Fibroblast of pulmonary artery (primary cell): ENCODE data around the gene SATB2.

Experiments used
- DNase-seq: peaks from one replicate; pipeline ENCODE4 v3.0.0-alpha.2; 2010; ENCODE audit warnings: low read depth
- H3K4me3 ChIP-seq: replicated peaks from 2 replicates; pipeline ENCODE4 v1.5.1; 2011; ENCODE audit warnings: low read depth, mild to moderate bottlenecking, control low read depth, low read length, moderate library complexity
- TF ChIP-seq, protein P1 (sequence below): IDR thresholded peaks from 2 replicates; pipeline ENCODE4 v1.5.1; 2011; ENCODE audit warnings: mild to moderate bottlenecking, control low read depth, low read length, inconsistent platforms; ENCODE audit errors: missing control alignments

Gene SATB2

DNA sequence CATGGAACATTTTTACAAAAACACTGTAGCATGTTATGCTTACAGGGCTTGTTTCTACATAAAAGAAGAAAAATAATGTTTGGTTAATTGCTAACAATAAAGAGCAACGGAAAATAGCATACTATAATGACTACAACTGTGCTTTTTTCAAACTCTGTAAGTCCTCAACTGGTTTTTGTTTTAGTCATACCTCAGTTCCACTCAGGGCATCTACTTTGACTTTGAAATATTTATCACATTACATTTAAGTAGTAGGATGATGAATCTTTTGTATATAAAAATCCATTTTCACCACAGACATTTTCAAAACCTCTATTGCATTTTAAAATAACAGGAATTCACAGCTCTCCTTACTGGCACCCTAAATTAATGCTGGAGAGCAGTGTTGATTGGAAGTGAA lies 8.3 kb downstream of the SATB2 start:
- TF ChIP-seq, protein P1, sequence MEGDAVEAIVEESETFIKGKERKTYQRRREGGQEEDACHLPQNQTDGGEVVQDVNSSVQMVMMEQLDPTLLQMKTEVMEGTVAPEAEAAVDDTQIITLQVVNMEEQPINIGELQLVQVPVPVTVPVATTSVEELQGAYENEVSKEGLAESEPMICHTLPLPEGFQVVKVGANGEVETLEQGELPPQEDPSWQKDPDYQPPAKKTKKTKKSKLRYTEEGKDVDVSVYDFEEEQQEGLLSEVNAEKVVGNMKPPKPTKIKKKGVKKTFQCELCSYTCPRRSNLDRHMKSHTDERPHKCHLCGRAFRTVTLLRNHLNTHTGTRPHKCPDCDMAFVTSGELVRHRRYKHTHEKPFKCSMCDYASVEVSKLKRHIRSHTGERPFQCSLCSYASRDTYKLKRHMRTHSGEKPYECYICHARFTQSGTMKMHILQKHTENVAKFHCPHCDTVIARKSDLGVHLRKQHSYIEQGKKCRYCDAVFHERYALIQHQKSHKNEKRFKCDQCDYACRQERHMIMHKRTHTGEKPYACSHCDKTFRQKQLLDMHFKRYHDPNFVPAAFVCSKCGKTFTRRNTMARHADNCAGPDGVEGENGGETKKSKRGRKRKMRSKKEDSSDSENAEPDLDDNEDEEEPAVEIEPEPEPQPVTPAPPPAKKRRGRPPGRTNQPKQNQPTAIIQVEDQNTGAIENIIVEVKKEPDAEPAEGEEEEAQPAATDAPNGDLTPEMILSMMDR = no peak
- no peak overlapping the region for H3K4me3 ChIP-seq
- DNase-seq = no peak

DNA sequence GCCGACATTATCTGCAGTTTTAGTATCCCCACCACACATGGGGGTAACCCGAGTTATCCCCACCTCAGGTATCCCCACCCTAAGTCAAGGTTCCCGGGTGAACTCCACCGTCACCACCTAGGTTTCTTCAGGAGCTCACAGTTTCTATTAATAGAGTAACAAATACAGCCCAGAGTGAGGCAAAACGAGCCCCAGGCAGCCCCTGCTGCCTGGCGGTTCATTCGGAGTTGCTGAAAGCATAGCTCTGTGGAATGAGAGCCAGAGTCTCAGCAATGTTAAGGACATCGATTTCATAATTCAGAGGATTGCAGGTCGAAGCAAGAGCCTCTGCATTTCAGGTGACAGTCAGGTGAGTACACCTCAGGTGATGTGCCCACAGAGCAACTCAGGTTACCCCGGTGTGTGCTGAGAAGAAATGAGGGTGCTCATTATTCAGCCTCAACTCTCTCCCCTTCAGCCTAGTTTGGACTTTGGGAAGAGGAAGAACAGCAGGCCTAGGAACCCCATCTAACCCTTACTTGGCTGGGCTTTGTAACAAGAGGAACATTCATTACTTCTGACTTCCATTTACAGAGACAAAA lies 10.7 kb downstream of the SATB2 start:
- no peak overlapping the region for H3K4me3 ChIP-seq
- DNase-seq = no peak
- TF ChIP-seq, protein P1 = no peak

DNA sequence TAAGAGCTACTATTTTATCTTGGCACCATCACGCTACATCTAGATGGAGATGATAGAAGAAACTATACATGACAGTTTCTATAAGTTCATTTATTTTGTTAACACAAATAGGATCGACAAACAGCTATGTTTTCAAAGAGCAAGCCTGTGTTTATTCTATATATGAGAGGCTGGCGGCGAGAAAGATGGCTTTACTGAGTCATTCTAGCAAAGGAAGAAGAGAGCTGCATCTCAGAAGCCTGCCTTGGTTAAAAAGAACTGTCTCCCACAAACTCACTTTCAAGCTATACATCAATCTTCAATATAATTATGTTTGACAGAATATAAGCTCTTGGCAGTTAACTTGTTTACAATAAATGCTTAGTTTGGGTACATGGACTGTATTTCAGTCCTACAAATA lies 13.0 kb downstream of the SATB2 start:
- H3K4me3 ChIP-seq = no peak overlapping the region
- TF ChIP-seq, protein P1 = no peak
- DNase-seq = no peak

DNA sequence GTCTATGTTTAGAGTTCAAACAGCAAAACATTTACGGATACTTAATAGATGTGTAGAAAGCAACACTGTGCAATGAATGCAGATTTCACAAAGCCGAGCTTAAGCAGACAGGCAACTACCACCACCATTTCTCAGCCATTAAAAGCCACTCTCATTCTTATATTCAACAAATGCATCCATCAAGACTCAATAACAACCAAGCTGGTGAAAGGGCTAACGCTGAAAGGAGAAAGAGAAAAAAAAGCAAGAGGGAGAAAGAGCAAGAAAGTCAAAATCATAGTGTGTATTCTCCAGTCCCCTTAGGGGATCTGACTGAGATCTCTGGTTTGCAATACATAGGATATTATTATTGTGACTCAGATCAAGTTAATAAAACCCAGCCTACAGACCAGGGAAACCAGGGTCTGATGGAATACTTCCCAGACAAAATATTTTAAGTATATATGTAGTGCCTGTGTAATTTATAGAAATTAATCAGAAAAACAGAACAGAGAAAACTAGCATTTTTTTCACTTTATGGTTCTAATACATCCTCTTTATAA lies 14.1 kb downstream of the SATB2 start:
- no peak for DNase-seq
- TF ChIP-seq, protein P1 = no peak
- H3K4me3 ChIP-seq = no peak overlapping the region

DNA sequence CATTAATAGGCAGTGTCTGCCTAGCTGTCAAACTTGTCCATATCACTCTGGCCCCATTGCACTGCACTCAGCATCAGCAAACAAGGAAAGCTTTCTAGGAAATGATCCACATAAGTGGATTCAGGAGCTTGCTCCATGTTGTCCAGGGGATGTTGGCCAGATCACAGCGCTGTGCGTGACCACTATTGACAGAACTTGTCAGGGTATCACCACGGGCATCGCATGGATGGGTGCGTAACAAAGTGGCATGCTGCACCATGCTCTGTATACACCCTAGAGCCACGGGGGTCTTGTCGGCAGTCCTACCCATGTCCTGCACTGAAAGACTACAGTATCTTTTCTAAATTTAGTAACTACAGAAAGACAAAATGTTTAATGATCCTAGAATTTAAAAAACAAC lies 15.6 kb downstream of the SATB2 start:
- H3K4me3 ChIP-seq = no peak overlapping the region
- no peak for DNase-seq
- TF ChIP-seq, protein P1 = no peak

DNA sequence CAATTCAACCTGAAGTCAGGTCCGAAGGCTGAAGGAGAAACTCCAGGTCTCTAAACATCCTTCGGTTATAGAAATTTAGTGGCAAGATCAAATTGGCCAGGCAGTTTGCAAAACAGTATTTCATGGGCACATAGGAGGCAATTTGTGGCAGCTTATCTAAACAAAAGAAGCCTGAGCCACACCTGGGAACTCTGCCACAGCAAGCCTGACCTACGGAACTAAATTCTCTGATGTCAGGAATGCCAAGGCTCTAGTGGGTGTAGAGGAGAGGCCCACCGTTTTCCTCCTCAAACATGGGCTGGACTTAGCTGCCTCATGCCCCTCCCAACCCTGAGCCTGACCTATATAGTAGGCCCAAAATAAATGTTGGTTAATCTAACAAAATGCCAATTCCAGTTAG lies 16.0 kb downstream of the SATB2 start:
- TF ChIP-seq, protein P1 = no peak
- H3K4me3 ChIP-seq = no peak overlapping the region
- DNase-seq = no peak

DNA sequence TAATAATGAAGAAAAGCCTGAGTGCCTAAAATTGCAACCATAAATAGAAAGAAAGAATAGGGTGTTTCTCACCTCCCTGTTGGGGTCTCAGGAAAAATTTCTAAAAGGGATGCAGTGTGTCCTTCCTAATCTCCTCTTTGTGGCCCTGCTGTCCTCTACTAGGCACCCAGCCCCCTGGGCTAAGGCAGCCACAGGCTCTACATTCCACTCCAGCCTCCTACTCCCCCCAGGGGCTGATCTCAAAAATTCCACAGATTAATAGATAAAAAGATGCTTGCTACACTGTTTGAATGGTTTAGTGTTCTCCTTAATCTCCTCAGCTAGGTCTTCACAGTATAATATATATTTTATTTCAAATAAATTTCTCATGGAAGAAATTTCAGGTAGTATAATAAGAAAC lies 17.6 kb downstream of the SATB2 start:
- TF ChIP-seq, protein P1 = no peak
- H3K4me3 ChIP-seq = no peak overlapping the region
- DNase-seq = no peak
